WERI-Rb-1 (cell line): ENCODE results near the gene TBCCD1.

Source experiments
- DNase-seq: peaks from one replicate; pipeline ENCODE4 v3.0.0-alpha.2; 2020
- H3K27ac ChIP-seq: fragments of 250-450 bp; sonication (Bioruptor Pico); 2 replicates; pipeline ENCODE4 v1.5.1; 2020; ENCODE audit warnings: mild to moderate bottlenecking, moderate library complexity
- H3K27me3 ChIP-seq: fragments of 250-450 bp; sonication (Bioruptor Pico); 2 replicates; pipeline ENCODE4 v1.5.1; 2021; ENCODE audit warnings: mild to moderate bottlenecking, low read depth, moderate library complexity; ENCODE audit not compliant: insufficient read depth, severe bottlenecking
- H3K36me3 ChIP-seq: fragments of 250-450 bp; sonication (Bioruptor Pico); 2 replicates; pipeline ENCODE4 v1.5.1; 2020; ENCODE audit warnings: mild to moderate bottlenecking, moderate library complexity
- H3K4me3 ChIP-seq: 2 replicates; pipeline ENCODE4 v1.5.1; 2011; ENCODE audit warnings: low read depth, mild to moderate bottlenecking, control low read depth, low read length
- H3K9me3 ChIP-seq: fragments of 250-450 bp; sonication (Bioruptor Pico); 2 replicates; pipeline ENCODE4 v1.5.1; 2021; ENCODE audit warnings: mild to moderate bottlenecking, moderate library complexity; ENCODE audit not compliant: severe bottlenecking
- CTCF ChIP-seq: IDR thresholded peaks from 2 replicates; pipeline ENCODE4 v1.5.1; 2011; ENCODE audit warnings: low read depth, mild to moderate bottlenecking, control low read depth, inconsistent platforms, low read length

TBCCD1 gene

GRCh38 chr3:186515125-186515524, 52.0 kb downstream of the TBCCD1 start:
- H3K27me3 ChIP-seq, result no peaks in the 10 kb centered on the region
- no peaks in the 10 kb centered on the region for H3K36me3 ChIP-seq
- no peak overlapping the region for H3K4me3 ChIP-seq
- no peaks in the 10 kb centered on the region for H3K9me3 ChIP-seq
- H3K27ac ChIP-seq, result no peak overlapping the region
- no peak for TF ChIP-seq CTCF
- no peak for DNase-seq

GRCh38 chr3:186514296-186515002, 52.7 kb downstream of the TBCCD1 start:
- H3K27ac ChIP-seq, result no peak overlapping the region
- peak; percentile 29 for DNase-seq
- no peaks in the 10 kb centered on the region for H3K9me3 ChIP-seq
- no peak overlapping the region for H3K4me3 ChIP-seq
- H3K36me3 ChIP-seq, result no peaks in the 10 kb centered on the region
- no peaks in the 10 kb centered on the region for H3K27me3 ChIP-seq
- TF ChIP-seq CTCF, result peak; percentile 61

GRCh38 chr3:186513386-186513785, 53.8 kb downstream of the TBCCD1 start:
- no peak for DNase-seq
- no peaks in the 10 kb centered on the region for H3K36me3 ChIP-seq
- TF ChIP-seq CTCF, result no peak
- H3K9me3 ChIP-seq, result no peaks in the 10 kb centered on the region
- no peak overlapping the region for H3K4me3 ChIP-seq
- no peaks in the 10 kb centered on the region for H3K27me3 ChIP-seq
- H3K27ac ChIP-seq, result no peak overlapping the region

- no peaks in the 10 kb centered on the region for H3K36me3 ChIP-seq
- no peak overlapping the region for H3K4me3 ChIP-seq
- no peaks in the 10 kb centered on the region for H3K27me3 ChIP-seq
- no peaks in the 10 kb centered on the region for H3K9me3 ChIP-seq
- H3K27ac ChIP-seq, result no peak overlapping the region
- no peak for DNase-seq
- no peak for TF ChIP-seq CTCF
Measured at GRCh38 chr3:186512570-186513302, 54.4 kb downstream of the TBCCD1 start.

GRCh38 chr3:186511702-186512101, 55.4 kb downstream of the TBCCD1 start:
- Histone ChIP-seq H3K4me3 (no peak overlapping the region), H3K27me3 (no peaks in the 10 kb centered on the region), H3K9me3 (no peaks in the 10 kb centered on the region), H3K36me3 (no peaks in the 10 kb centered on the region), H3K27ac (no peak overlapping the region)
- DNase-seq, result no peak
- no peak for TF ChIP-seq CTCF
